DND-41 (cell line): ENCODE results near the gene CFHR3.
"Not testable (repeated sequence)": the region's sequence is repeated elsewhere in the genome, so short reads cannot be mapped to it uniquely, and the experiment has no call there.

ENCODE experiments used
- ATAC-seq: fragments of 200-7000 bp; cut with Tn5 transposase; 3 replicates; pipeline ENCODE4 v1.9.1; 2021; ENCODE audit warnings: low read depth; ENCODE audit not compliant: insufficient read depth
- DNase-seq: peaks from one replicate; pipeline ENCODE4 v3.0.0-alpha.2; 2020
- H2AFZ ChIP-seq: 2 replicates; pipeline ENCODE4 v1.6.0; 2012; ENCODE audit warnings: low read depth, low read length
- H3K27ac ChIP-seq: 2 replicates; pipeline ENCODE4 v1.5.1; 2012; ENCODE audit warnings: low read length, inconsistent platforms
- H3K27me3 ChIP-seq: fragments of 200-600 bp; sonication (generic); 2 replicates; pipeline ENCODE4 v1.6.0; 2012; ENCODE audit warnings: low read length, mild to moderate bottlenecking, inconsistent platforms; ENCODE audit not compliant: insufficient read depth, poor library complexity
- H3K36me3 ChIP-seq: 2 replicates; pipeline ENCODE4 v1.5.1; 2012; ENCODE audit warnings: low read length, inconsistent platforms; ENCODE audit not compliant: insufficient read depth
- H3K4me1 ChIP-seq: 2 replicates; pipeline ENCODE4 v1.5.1; 2012; ENCODE audit warnings: mild to moderate bottlenecking, low read length; ENCODE audit not compliant: insufficient read depth
- H3K4me2 ChIP-seq: 2 replicates; pipeline ENCODE4 v1.6.0; 2012; ENCODE audit warnings: mild to moderate bottlenecking, moderate library complexity, low read length, inconsistent platforms; ENCODE audit not compliant: insufficient read depth
- H3K4me3 ChIP-seq, 2 experiments: fragments of 200-600 bp in 1 of 2; shearing (Covaris generic) in 1 of 2; 2 replicates each; pipeline ENCODE4 v1.5.1; 2012 to 2016; ENCODE audit warnings: inconsistent platforms in 2 of 2, low read length in 2 of 2, mild to moderate bottlenecking in 2 of 2, low read depth in 1 of 2, moderate library complexity in 1 of 2
- H3K79me2 ChIP-seq: 2 replicates; pipeline ENCODE4 v1.6.0; 2012; ENCODE audit warnings: low read length, inconsistent platforms; ENCODE audit not compliant: insufficient read depth
- H3K9ac ChIP-seq: 2 replicates; pipeline ENCODE4 v1.6.0; 2012; ENCODE audit warnings: low read depth, mild to moderate bottlenecking, inconsistent platforms, low read length, moderate library complexity
- H3K9me3 ChIP-seq: 2 replicates; pipeline ENCODE4 v1.5.1; 2012; ENCODE audit warnings: low read length, moderate library complexity, mild to moderate bottlenecking, inconsistent platforms; ENCODE audit not compliant: insufficient read depth, severe bottlenecking
- H4K20me1 ChIP-seq: 2 replicates; pipeline ENCODE4 v1.6.0; 2012; ENCODE audit warnings: low read length; ENCODE audit not compliant: insufficient read depth
- EZH2 ChIP-seq: IDR thresholded peaks from 3 replicates; pipeline ENCODE4 v1.6.1; 2012; ENCODE audit warnings: borderline replicate concordance, low read depth, mild to moderate bottlenecking, moderate library complexity, low read length, inconsistent platforms; ENCODE audit not compliant: severe bottlenecking
- TF ChIP-seq, protein P1 (sequence below): IDR thresholded peaks from 2 replicates; pipeline ENCODE4 v1.5.1; 2012; ENCODE audit warnings: borderline replicate concordance, low read length, moderate library complexity, mild to moderate bottlenecking; ENCODE audit not compliant: poor library complexity, severe bottlenecking; ENCODE audit errors: extremely low read depth

The CFHR3 gene

DNA sequence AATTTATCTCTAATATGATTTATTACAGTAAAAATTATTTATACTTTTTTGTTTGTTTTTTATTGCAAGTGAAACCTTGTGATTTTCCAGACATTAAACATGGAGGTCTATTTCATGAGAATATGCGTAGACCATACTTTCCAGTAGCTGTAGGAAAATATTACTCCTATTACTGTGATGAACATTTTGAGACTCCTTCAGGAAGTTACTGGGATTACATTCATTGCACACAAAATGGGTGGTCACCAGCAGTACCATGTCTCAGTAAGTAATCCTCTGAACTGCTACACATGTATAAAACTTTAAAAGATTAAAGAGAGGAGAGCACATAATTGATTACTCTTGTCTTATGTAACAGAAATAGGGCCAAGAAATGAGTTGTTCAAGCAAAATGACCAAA lies 4.5 kb downstream of the CFHR3 start:
- H3K9ac ChIP-seq, result no peak overlapping the region
- H3K4me3 ChIP-seq, result no peak overlapping the region
- ATAC-seq (no peak), DNase-seq (no peak)
- H3K79me2 ChIP-seq, result no peaks in the 10 kb centered on the region
- no peak overlapping the region for H3K27ac ChIP-seq
- H3K4me1 ChIP-seq, result no peaks in the 10 kb centered on the region
- no peak for TF ChIP-seq EZH2
- TF ChIP-seq, protein P1, sequence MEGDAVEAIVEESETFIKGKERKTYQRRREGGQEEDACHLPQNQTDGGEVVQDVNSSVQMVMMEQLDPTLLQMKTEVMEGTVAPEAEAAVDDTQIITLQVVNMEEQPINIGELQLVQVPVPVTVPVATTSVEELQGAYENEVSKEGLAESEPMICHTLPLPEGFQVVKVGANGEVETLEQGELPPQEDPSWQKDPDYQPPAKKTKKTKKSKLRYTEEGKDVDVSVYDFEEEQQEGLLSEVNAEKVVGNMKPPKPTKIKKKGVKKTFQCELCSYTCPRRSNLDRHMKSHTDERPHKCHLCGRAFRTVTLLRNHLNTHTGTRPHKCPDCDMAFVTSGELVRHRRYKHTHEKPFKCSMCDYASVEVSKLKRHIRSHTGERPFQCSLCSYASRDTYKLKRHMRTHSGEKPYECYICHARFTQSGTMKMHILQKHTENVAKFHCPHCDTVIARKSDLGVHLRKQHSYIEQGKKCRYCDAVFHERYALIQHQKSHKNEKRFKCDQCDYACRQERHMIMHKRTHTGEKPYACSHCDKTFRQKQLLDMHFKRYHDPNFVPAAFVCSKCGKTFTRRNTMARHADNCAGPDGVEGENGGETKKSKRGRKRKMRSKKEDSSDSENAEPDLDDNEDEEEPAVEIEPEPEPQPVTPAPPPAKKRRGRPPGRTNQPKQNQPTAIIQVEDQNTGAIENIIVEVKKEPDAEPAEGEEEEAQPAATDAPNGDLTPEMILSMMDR, result no peak
- H3K27me3 ChIP-seq, result no peaks in the 10 kb centered on the region
- H3K36me3 ChIP-seq, result no peaks in the 10 kb centered on the region
- no peak overlapping the region for H3K4me2 ChIP-seq
- H3K9me3 ChIP-seq, result no peaks in the 10 kb centered on the region
- H2AFZ ChIP-seq, result no peak overlapping the region
- H4K20me1 ChIP-seq, result no peaks in the 10 kb centered on the region

DNA sequence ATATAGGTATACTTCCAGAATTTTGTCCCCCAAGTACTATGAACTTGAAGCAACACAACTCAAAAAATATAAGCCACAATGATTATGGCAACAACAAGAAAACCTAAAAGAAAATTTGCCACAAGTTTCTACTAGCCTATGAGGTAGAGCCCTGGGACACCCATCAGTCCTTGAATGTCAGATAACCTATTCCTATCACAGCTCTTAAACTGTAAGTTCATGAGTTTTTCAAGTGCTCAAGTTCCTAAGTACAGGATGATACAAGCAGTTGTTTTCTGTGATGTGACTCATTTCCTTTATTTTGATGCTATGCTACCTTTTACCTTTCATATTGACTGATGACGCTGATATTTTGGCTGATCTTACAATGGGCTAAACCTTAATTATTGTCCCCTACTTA lies 16.6 kb downstream of the CFHR3 start:
- H3K27me3 ChIP-seq, H3K4me1 ChIP-seq, H3K79me2 ChIP-seq, ATAC-seq, H4K20me1 ChIP-seq, H3K36me3 ChIP-seq, H3K9ac ChIP-seq, H2AFZ ChIP-seq, DNase-seq, H3K27ac ChIP-seq, H3K4me2 ChIP-seq, H3K9me3 ChIP-seq, H3K4me3 ChIP-seq: not testable (repeated sequence)

DNA sequence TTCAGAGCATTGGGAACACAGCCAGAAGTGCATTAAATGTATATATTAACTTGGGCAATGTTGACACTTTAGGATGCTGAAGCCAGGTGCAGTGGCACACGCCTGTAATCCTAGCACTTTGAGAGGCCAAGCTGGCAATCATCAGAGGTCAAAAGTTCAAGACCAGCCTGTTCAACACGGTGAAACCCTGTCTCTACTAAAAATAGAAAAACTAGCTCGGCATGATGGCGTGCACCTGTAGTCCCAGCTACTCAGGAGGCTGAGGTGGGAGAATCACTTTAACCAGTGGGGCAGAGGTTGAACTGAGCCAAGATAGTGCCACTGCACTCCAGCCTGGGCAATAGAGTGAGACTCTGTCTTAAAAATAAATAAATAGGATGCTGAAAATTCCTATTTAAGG lies 19.5 kb downstream of the CFHR3 start:
- not testable (repeated sequence) for H3K9me3 ChIP-seq, H3K4me3 ChIP-seq, H3K27me3 ChIP-seq, H3K9ac ChIP-seq, H3K79me2 ChIP-seq, H3K36me3 ChIP-seq, H3K4me2 ChIP-seq, ATAC-seq, H3K4me1 ChIP-seq, H3K27ac ChIP-seq, DNase-seq, H2AFZ ChIP-seq, H4K20me1 ChIP-seq

DNA sequence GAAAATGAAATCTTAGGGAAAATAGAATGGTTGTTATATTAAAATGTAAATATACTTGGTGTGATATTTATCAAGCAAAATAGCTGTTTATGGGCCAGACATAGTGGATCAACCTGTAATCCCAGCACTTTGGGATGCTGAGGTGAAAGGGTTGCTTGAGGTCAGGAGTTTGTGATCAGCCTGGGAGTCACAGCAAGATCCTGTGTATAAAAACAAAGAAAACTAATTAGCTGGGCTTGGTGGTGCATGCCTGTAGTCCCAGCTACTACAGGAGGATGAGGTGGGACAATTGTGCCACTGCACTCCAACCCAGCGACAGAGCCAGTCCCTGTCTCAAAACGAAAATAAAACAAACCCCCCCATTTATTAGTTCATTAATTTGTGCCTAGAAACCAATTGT lies 23.3 kb downstream of the CFHR3 start:
- no peaks in the 10 kb centered on the region for H3K4me1 ChIP-seq
- no peak overlapping the region for H2AFZ ChIP-seq
- no peaks in the 10 kb centered on the region for H3K36me3 ChIP-seq
- no peak for ATAC-seq
- no peaks in the 10 kb centered on the region for H3K9me3 ChIP-seq
- no peaks in the 10 kb centered on the region for H4K20me1 ChIP-seq
- H3K4me3 ChIP-seq, result no peak overlapping the region
- no peaks in the 10 kb centered on the region for H3K79me2 ChIP-seq
- H3K27me3 ChIP-seq, result no peaks in the 10 kb centered on the region
- no peak for DNase-seq
- TF ChIP-seq EZH2, result no peak
- TF ChIP-seq, protein P1, result no peak
- no peak overlapping the region for H3K27ac ChIP-seq
- no peak overlapping the region for H3K4me2 ChIP-seq
- no peak overlapping the region for H3K9ac ChIP-seq

DNA sequence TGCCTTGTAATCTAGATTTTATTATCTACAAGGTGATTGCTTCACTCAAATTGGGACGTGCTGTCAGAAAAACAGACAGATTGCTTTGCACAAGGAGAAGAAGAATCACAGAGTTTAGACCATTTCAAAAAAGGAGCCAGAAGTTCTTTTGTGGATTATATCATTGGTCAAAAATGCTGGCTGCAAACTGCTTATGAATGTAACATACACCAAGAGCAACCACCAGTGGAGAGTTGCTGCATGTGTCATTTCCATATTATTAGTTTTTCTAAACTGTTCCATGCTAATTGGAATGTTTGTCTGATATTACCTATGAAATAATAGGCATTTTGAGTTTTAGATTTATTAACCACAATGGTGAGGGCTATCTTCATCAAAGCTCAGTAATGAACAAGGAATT lies 27.3 kb downstream of the CFHR3 start:
- H3K4me2 ChIP-seq, DNase-seq: not testable (repeated sequence)

More for the DNA sequence above, 27.3 kb downstream of the CFHR3 start:
- not testable (repeated sequence) for H4K20me1 ChIP-seq, ATAC-seq, H3K27ac ChIP-seq, H3K9ac ChIP-seq, H3K79me2 ChIP-seq, H3K36me3 ChIP-seq, H3K4me1 ChIP-seq, H3K27me3 ChIP-seq, H3K4me3 ChIP-seq, H2AFZ ChIP-seq, H3K9me3 ChIP-seq
